HL-60/S4 (cell line): ENCODE measurements around the gene MIPOL1.
"Not testable (repeated sequence)": the region's sequence is repeated elsewhere in the genome, so short reads cannot be mapped to it uniquely, and the experiment has no call there.

Source experiments
- in situ Hi-C: fragments of 300-500 bp; cut with MboI; formaldehyde crosslinking; loops from 2 replicates; pipeline ENCODE4 v1.14.3; 2022; ENCODE audit warnings: low sequenced_read_pairs

The MIPOL1 gene

DNA sequence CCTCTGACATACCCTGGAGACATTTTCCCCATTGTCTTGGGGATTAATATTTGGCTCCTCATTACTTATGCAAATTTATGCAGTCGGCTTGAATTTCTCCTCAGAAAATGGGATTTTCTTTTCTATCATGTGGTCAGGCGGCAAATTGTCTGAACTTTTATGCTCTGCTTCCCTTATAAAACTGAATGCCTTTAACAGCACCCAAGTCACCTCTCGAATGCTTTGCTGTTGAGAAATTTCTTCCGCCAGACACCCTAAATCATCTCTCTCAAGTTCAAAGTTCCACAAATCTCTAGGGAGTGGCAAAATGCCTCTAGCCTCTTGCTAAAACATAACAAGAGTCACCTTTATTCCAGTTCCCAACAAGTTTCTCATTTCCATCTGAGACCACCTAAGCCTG, 27.9 kb downstream of the MIPOL1 start:
- in situ Hi-C loops, result not testable (repeated sequence)

DNA sequence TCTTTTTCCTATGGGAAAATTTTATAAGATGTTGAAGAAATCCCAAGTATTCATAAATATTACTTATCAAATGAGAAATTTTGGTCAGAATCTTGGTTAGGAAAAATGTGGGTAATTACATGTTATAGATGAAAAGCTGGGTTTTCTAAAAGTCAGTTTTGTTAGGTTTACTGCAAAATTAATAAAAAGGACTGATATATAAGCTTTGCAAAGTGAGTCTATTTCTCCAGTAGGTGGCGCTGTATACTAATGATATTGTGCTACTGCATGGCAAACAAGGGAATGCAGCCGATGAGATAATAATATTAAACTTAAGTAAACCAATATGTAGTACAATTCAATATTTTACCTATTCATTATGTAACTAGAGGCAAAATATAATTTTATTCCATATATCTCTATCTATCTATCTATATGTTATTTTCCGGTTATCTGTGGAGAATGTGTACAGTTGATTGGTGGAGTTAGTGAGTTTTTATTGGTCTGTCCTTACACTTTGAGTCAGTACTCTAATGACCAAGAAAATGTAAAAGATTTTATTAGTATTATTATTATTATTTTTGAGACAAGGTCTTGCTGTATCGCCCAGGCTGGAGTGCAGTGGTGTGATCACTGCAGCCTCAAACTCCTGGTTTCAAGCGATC, 32.9 kb downstream of the MIPOL1 start:
- in situ Hi-C loops, result no loop called here

GRCh38 chr14:37232907-37233481, 35.3 kb downstream of the MIPOL1 start:
- in situ Hi-C loops, result no loop called here

GRCh38 chr14:37234222-37234621, 36.5 kb downstream of the MIPOL1 start:
- in situ Hi-C loops, result no loop called here

GRCh38 chr14:37236044-37236443, 38.3 kb downstream of the MIPOL1 start:
- in situ Hi-C loops, result not testable (repeated sequence)

DNA sequence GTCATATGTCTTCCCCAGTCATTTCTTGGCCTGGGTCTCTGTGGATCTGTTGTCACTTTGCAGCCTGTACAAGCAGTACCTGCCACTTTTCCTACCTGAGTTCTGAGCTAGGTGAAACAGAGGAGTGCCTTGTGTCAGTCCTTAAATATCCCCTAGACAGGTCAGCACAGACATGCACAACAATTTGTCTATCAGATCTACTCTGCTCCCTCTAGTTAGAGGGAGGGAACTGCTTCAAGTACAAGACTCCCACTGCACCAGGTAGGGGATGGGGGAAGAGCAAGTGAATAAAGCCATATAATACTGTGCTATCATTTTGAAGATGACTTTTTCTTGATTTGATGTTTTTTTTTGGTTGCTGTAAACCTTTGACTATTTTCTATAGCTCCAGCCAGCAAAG, 39.4 kb downstream of the MIPOL1 start:
- in situ Hi-C loops, result no loop called here

DNA sequence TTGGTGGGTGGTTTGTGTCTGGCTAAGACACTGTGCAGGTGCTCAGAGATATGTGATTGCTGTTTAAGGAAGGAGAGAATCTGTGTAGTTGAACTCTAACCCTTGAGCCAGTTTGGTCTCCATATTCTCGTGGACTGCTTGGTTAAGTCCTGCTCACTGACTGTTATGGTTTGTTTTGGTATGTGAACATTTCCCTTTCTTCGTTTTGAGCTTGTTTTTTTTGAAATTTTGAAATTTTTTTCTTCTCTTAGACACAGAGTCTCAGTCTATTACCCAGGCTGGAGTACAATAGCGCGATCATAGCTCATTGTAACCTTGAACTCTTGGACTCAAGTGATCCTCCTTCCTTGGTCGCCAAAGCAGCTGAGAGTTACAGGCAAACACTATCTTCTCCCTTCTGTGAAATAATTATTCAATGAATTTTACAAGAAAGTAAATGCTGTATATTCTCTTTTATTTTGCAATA, 40.0 kb downstream of the MIPOL1 start:
- in situ Hi-C loops, result no loop called here

DNA sequence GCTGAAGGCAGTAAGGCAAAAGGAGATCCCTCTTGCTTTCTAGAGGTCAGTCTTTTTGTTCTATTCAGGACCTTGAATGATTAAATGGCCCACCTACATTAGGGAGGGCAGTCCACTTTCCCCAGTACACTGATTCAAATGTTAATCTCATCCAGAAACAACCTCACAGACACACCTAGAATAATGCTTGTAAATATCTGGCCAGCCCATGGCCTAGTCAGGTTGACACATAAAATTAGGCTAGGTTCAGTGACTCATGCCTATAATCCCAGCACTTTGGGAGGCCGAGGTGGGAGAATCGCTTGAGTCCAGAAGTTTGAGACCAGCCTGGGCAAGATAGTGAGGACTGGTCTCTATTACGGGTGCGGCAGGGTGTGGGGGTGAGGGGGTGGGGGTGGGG, 43.5 kb downstream of the MIPOL1 start:
- in situ Hi-C loops, result no loop called here

GRCh38 chr14:37246427-37246829, 48.7 kb downstream of the MIPOL1 start:
- in situ Hi-C loops, result no loop called here

GRCh38 chr14:37247791-37248461, 50.2 kb downstream of the MIPOL1 start:
- in situ Hi-C loops, result no loop called here

- in situ Hi-C loops, result no loop called here
Observed at GRCh38 chr14:37251775-37252174, 54.0 kb downstream of the MIPOL1 start.

DNA sequence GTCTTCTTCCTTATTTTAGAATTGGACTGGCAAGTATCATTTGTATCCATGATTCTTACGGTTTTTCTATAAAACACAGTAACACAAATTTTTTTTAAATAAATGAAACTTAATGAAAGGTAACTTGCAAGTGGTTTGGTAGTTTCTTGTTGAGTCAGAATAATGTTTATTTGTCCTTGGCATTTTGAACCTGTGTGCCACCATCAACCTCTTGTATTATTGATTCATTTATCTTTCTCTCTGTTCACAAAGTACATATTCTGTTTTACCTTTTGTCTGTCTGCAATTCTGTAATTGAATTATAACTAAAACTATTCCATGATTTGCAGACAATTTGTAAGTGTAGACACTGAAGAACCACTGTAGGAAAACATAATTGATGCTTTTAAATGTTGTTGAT, 54.7 kb downstream of the MIPOL1 start:
- in situ Hi-C loops, result no loop called here

DNA sequence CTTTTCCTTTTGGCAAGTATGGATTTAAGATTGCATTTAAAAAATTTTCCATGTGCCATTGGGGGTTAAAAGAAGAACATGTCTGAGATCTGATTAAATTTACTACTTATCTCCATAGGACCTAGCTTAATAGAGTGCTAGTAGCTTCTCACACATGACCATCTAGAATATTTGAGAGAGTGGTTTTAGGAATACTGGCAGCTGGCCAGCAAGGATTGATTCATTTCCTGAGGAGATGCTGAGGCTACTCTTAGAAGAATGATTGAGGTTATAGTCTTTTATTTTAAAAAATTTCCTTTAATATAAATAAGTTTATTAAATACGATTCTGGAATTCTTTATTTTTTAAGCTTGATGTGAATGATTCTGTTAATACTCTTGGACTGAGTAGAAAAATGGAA, 56.2 kb downstream of the MIPOL1 start:
- in situ Hi-C loops, result no loop called here

- in situ Hi-C loops, result no loop called here
Observed at GRCh38 chr14:37254411-37254947, 56.7 kb downstream of the MIPOL1 start.

DNA sequence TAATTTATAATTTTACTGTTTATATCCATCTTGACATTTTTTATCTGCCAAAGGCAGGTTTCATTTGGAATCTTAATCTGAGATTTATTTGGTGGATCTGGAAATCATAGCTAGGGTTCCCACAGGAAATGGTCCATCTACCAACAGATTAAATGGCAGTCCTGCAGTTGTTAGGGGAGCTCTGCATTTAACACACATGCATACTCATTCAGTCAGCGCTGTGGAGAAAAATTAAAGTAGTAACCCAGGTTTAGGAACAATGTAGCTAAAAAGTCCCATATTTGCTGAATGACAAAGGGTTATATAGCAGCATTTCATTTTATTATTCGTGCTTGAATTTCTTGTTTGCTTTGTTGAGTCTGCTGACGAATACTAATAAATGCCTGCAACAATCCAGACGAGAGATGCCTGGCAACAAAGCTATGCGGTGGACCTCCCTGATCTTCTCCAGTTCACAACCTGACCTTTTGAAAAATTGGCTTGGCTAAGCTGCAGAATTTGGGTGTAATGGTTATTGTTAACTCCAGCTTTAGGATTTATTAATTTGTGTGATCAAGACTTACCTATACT, 59.8 kb downstream of the MIPOL1 start:
- in situ Hi-C loops, result no loop called here

- in situ Hi-C loops, result no loop called here
Observed at GRCh38 chr14:37262649-37263048, 64.9 kb downstream of the MIPOL1 start.

DNA sequence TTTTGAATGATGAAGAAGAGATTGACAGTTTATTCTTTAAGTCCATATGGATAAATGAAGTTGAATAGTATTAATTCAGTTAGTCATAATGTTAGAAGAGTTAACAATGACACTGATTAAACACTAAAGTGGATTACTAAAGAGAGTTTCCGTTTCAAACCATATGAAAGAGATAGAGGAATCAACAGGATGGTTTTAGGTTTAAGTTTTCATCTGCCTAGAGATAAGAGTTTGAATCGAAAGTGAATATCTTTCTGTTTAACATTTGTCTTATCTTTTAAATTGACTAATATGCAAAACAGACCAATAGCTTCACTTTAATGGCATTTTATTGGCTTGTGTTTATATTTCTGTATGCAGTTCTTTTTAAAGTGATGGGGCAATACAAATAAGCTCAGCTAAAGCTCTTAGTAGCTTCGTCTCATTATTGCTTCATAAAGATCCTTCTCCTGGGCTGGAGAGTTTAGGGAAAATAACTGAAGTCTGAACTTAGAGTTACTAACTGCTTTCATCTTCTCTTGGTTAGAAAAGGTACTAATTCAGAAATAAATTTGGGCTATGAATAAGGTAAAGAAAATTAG, 66.0 kb downstream of the MIPOL1 start:
- in situ Hi-C loops, result no loop called here

DNA sequence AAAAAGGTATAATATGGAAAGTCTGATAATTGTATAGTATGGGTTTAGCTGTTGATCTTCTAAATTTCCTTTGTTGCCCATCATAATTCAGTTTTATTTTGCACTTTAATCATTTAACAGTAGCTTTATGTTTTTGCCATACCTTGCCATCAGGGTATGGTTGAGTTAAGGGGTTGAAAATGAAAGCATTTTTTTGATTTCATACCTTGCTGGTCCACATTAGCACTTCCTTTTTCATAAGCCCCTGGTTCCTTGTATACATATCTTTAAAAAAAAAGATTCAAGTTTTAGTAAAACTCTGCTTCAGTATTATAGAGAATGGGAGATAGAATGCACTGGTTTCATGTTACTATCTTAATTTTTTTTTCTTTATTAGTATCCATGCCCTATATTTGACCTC, 71.1 kb downstream of the MIPOL1 start:
- in situ Hi-C loops, result no loop called here

DNA sequence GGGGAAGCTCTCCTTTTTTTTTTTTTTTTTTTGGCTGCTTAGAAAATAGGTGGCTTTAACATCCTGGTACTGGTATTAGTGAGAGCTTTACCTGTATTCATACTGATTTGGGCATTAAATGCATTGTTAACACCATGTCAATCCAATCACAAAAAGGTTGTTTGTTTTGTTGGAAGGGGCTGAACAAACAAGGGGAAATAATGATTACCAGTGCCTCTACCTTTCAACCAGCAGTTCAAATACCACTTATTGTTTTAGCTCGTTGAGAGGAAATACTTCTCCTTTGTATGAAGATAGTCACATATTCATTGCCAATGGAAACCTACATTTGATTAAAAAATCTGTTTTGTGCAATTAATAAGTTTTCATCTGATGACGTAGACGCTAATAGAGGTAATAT, 72.9 kb downstream of the MIPOL1 start:
- in situ Hi-C loops, result no loop called here

DNA sequence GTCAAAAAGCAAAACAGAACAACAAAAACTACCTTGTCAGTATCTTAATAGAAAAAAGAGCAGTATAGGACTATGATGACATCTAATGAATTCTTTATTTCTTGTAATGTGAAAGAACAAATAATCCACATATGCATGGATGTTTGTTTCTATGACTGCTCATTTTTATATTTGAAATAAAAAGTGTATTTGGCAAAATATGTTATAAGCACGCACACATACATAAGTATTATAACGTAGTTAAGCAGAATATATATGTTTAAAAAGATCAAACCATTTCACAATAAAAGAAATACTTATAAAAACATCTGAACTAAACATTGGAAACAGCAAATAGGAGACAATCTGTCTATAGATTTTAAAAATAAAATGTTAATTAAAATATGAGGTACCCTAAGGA, 74.8 kb downstream of the MIPOL1 start:
- in situ Hi-C loops, result no loop called here

DNA sequence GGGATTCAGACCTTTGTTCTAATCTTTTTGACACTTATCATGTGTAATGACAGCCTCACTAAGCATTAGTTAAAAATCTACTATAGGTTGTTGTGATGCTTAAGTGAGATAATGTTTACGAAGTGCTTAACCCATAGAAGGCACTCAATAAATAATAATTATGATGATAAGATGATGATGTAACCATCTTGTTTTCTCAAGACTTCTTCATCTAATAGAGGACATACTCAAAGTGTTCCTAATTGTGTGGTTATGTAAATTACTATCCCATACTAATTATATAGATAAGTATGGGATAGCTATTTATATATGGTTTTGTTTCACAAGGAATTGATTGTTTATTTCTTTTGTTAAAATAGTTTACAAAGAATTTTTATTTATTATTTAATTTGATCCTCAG, 76.9 kb downstream of the MIPOL1 start:
- in situ Hi-C loops, result no loop called here
